B cell (primary cell): ENCODE data around the gene ITGB3. TPM values are rescaled to one million over a fixed set of nuclear protein-coding genes. Genes with fewer than 3 reads are reported as not detected.
"Not testable (repeated sequence)": the region's sequence is repeated elsewhere in the genome, so short reads cannot be mapped to it uniquely, and the experiment has no call there.

ENCODE experiments used
- ATAC-seq: fragments of 200-7000 bp; cut with Tn5 transposase; one replicate; pipeline ENCODE4 v1.10.0; 2021; ENCODE audit warnings: low read depth, mild to moderate bottlenecking, moderate number of reproducible peaks, moderate library complexity
- CTCF ChIA-PET: fragments of 350-600 bp; sonication (Branson Sonifier 250); formaldehyde crosslinking; loops from one replicate; lab custom pipeline; 2021; ENCODE audit warnings: antibody characterized with exemption, inconsistent platforms; lab: Charles Lee
- POLR2A ChIA-PET: fragments of 350-600 bp; sonication (Branson Sonifier 250); formaldehyde crosslinking; loops from one replicate; lab custom pipeline; 2021; ENCODE audit warnings: antibody characterized with exemption; lab: Charles Lee
- DNase-seq: peaks from one replicate; pipeline ENCODE4 v3.0.0; 2013
- H2AFZ ChIP-seq: 2 replicates; pipeline ENCODE4 v1.6.1; 2012; ENCODE audit warnings: mild to moderate bottlenecking, low read depth, low read length; ENCODE audit not compliant: insufficient read depth, poor library complexity, severe bottlenecking
- H3K27ac ChIP-seq, 2 donors: 1 replicate in 1 of 2; 2 replicates in 1 of 2; pipeline ENCODE4 v1.5.1; 2012 to 2013; ENCODE audit warnings: low read length in 2 of 2, mild to moderate bottlenecking in 2 of 2, moderate library complexity in 1 of 2
- H3K27me3 ChIP-seq, 4 experiments: fragments of 200-600 bp in 1 of 4; sonication (generic) in 1 of 4; replicated peaks in 1 of 4; 1 replicate in 2 of 4; 2 replicates in 2 of 4; pipeline versions ENCODE4 v1.6.1 to v1.7.0; 2013 to 2016; ENCODE audit warnings: low read length in 3 of 4, mild to moderate bottlenecking in 2 of 4, mixed read lengths in 1 of 4, moderate library complexity in 1 of 4; ENCODE audit not compliant: insufficient read depth in 4 of 4, control insufficient read depth in 3 of 4; ENCODE audit errors: control extremely low read depth in 1 of 4
- H3K36me3 ChIP-seq, 2 experiments: replicated peaks in 1 of 2; 1 replicate in 1 of 2; 2 replicates in 1 of 2; pipeline versions ENCODE4 v1.6.1 to v1.7.1; 2013; ENCODE audit warnings: low read length in 1 of 2; ENCODE audit not compliant: insufficient read depth in 2 of 2, control insufficient read depth in 1 of 2; ENCODE audit errors: control extremely low read depth in 1 of 2, extremely low read depth in 1 of 2
- H3K4me1 ChIP-seq, 2 donors: fragments of 200-600 bp in 1 of 2; sonication (generic) in 1 of 2; 1 replicate in 1 of 2; 2 replicates in 1 of 2; pipeline versions ENCODE4 v1.5.1 to v1.6.1; 2013 to 2017; ENCODE audit warnings: low read length in 2 of 2; ENCODE audit not compliant: control insufficient read depth in 2 of 2, insufficient read depth in 2 of 2
- H3K4me2 ChIP-seq: replicated peaks from 2 replicates; pipeline ENCODE3; 2012; ENCODE audit warnings: mild to moderate bottlenecking, low read depth, low read length; ENCODE audit not compliant: poor library complexity, severe bottlenecking
- H3K4me3 ChIP-seq, 5 experiments: fragments of 200-600 bp in 1 of 5; sonication (generic) in 1 of 5; 1 replicate in 3 of 5; 2 replicates in 2 of 5; pipeline versions ENCODE4 v1.5.1 to v1.7.0; 2011 to 2016; ENCODE audit warnings: low read length in 4 of 5, mild to moderate bottlenecking in 4 of 5, low read depth in 2 of 5, control low read depth in 1 of 5, moderate library complexity in 1 of 5; ENCODE audit not compliant: insufficient read depth in 1 of 5; ENCODE audit errors: control extremely low read depth in 1 of 5, extremely low read depth in 1 of 5
- H3K79me2 ChIP-seq: fragments of 200-600 bp; sonication (generic); one replicate; pipeline ENCODE4 v1.6.0; 2016; ENCODE audit warnings: low read length; ENCODE audit not compliant: control insufficient read depth, insufficient read depth
- H3K9ac ChIP-seq: fragments of 200-600 bp; sonication (generic); 2 replicates; pipeline ENCODE4 v1.6.1; 2017; ENCODE audit warnings: mild to moderate bottlenecking, low read length, moderate library complexity
- H3K9me3 ChIP-seq, 3 donors: one replicate each; pipeline versions ENCODE4 v1.6.1 to v1.7.1; 2013; ENCODE audit warnings: low read length in 2 of 3; ENCODE audit not compliant: control insufficient read depth in 2 of 3, insufficient read depth in 1 of 3; ENCODE audit errors: control extremely low read depth in 1 of 3
- H4K20me1 ChIP-seq: 2 replicates; pipeline ENCODE4 v1.6.0; 2012; ENCODE audit warnings: mild to moderate bottlenecking, low read length; ENCODE audit not compliant: insufficient read depth, control insufficient read depth, poor library complexity, severe bottlenecking
- H3K27ac Mint-ChIP-seq: one replicate; pipeline ENCODE4 v1.8.0; 2021; ENCODE audit warnings: mixed read lengths
- H3K27me3 Mint-ChIP-seq: one replicate; pipeline ENCODE4 v1.8.0; 2021; ENCODE audit warnings: mixed read lengths
- H3K4me1 Mint-ChIP-seq: one replicate; pipeline ENCODE4 v1.8.0; 2021; ENCODE audit warnings: mixed read lengths
- H3K4me3 Mint-ChIP-seq: one replicate; pipeline ENCODE4 v1.8.0; 2021; ENCODE audit warnings: mixed read lengths
- H3K9me3 Mint-ChIP-seq: one replicate; pipeline ENCODE4 v1.8.0; 2022; ENCODE audit warnings: mixed read lengths; ENCODE audit not compliant: insufficient read depth
- EZH2 ChIP-seq: IDR thresholded peaks from 2 replicates; pipeline ENCODE4 v1.6.1; 2012; ENCODE audit warnings: borderline replicate concordance, low read depth, mild to moderate bottlenecking, moderate library complexity, low read length; ENCODE audit not compliant: insufficient read depth, poor library complexity, severe bottlenecking
- WGBS: methylation state at CpG from one replicate; pipeline ENCODE4 v1.1.5; 2013; ENCODE audit warnings: missing lambda C conversion rate; ENCODE audit not compliant: insufficient coverage; 5-methylcytosine and 5-hydroxymethylcytosine counted together
- intact Hi-C: fragments of 100-400 bp; cut with micrococcal nuclease; formaldehyde crosslinking; loops from one replicate; pipeline ENCODE4 v1.10.0; 2022
- polyA plus RNA-seq: library from polyadenylated mRNA; depleted of rRNA; stranded (reverse); fragments of >200 nt; gene quantifications from 2 replicates; pipeline ENCODE4 v1.2.3, GENCODE V29; 2012
- total RNA-seq, 2 donors: library from RNA; stranded (reverse); fragments of 120-200 nt in 1 of 2; gene quantifications; 1 replicate in 1 of 2; 2 replicates in 1 of 2; pipeline versions ENCODE4 v1.2.3 to v1.2.4, GENCODE V29; 2013 to 2022
- TF ChIP-seq, protein P1 (sequence below): fragments of 200-600 bp; IDR thresholded peaks from one replicate; pipeline ENCODE4 v1.8.0; 2022; ENCODE audit warnings: antibody characterized with exemption, mild to moderate bottlenecking

ITGB3 gene
- total and polyA plus RNA-seq, 2 donors (not counting 1 experiment from before 2014, with no cell fraction given), result 0.07 to 11.4 TPM

GRCh38 chr17:47214931-47215330 lies 38.7 kb upstream of the ITGB3 start:
- no peak for TF ChIP-seq EZH2
- TF ChIP-seq, protein P1, sequence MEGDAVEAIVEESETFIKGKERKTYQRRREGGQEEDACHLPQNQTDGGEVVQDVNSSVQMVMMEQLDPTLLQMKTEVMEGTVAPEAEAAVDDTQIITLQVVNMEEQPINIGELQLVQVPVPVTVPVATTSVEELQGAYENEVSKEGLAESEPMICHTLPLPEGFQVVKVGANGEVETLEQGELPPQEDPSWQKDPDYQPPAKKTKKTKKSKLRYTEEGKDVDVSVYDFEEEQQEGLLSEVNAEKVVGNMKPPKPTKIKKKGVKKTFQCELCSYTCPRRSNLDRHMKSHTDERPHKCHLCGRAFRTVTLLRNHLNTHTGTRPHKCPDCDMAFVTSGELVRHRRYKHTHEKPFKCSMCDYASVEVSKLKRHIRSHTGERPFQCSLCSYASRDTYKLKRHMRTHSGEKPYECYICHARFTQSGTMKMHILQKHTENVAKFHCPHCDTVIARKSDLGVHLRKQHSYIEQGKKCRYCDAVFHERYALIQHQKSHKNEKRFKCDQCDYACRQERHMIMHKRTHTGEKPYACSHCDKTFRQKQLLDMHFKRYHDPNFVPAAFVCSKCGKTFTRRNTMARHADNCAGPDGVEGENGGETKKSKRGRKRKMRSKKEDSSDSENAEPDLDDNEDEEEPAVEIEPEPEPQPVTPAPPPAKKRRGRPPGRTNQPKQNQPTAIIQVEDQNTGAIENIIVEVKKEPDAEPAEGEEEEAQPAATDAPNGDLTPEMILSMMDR, result no peak
- H3K27ac ChIP-seq, result no peak overlapping the region
- H3K27me3 Mint-ChIP-seq, result no peaks in the 10 kb centered on the region
- no peak overlapping the region for H3K4me2 ChIP-seq
- no peaks in the 10 kb centered on the region for H4K20me1 ChIP-seq
- intact Hi-C loops, result no loop called here
- no peaks in the 10 kb centered on the region for H3K9me3 ChIP-seq
- no peak for DNase-seq
- H3K9me3 Mint-ChIP-seq, result no peaks in the 10 kb centered on the region
- H3K27me3 ChIP-seq, result no peaks in the 10 kb centered on the region
- H3K4me1 ChIP-seq, result peaks cover 17 to 29% of the 10 kb centered on the region in 2 donors
- no peak overlapping the region for H3K4me3 ChIP-seq
- ATAC-seq, result no peak
- H3K79me2 ChIP-seq, result no peaks in the 10 kb centered on the region
- H3K27ac Mint-ChIP-seq, result no peak overlapping the region
- no peak overlapping the region for H3K9ac ChIP-seq
- WGBS, result 100% methylated on average over 1 of the region's 3 CpGs
- CTCF ChIA-PET, result no interaction called here
- peaks cover 29% of the 10 kb centered on the region for H3K4me1 Mint-ChIP-seq
- no peak overlapping the region for H3K4me3 Mint-ChIP-seq
- POLR2A ChIA-PET, result no interaction called here
- H3K36me3 ChIP-seq, result no peaks in the 10 kb centered on the region
- H2AFZ ChIP-seq, result no peak overlapping the region

GRCh38 chr17:47216821-47217220 lies 36.8 kb upstream of the ITGB3 start:
- H4K20me1 ChIP-seq, ATAC-seq, DNase-seq, H3K9me3 ChIP-seq, H2AFZ ChIP-seq, H3K36me3 ChIP-seq, H3K27me3 ChIP-seq, H3K4me3 Mint-ChIP-seq, H3K27ac ChIP-seq, H3K4me3 ChIP-seq, H3K9me3 Mint-ChIP-seq, intact Hi-C loops, H3K9ac ChIP-seq, H3K4me2 ChIP-seq, H3K27me3 Mint-ChIP-seq, H3K27ac Mint-ChIP-seq, H3K79me2 ChIP-seq: not testable (repeated sequence)
- peaks cover 36 to 47% of the 10 kb centered on the region in 2 donors for H3K4me1 ChIP-seq
- peaks cover 43% of the 10 kb centered on the region for H3K4me1 Mint-ChIP-seq
- CTCF ChIA-PET, result interaction anchor here (0.6 kb wide), 1 partner anchor 17 kb away, joined by 3 read pairs; no protein-coding TSS in a partner anchor
- WGBS, result no CpG with 5 or more reads among the region's 4 CpGs
- POLR2A ChIA-PET, result interaction anchor here (0.6 to 0.9 kb wide), 2 partner anchors 12 to 617 kb away, joined by 5 to 8 read pairs; no protein-coding TSS in a partner anchor

GRCh38 chr17:47217279-47217678 lies 36.3 kb upstream of the ITGB3 start:
- H3K4me2 ChIP-seq, DNase-seq, H3K27ac ChIP-seq, ATAC-seq, H3K36me3 ChIP-seq, H4K20me1 ChIP-seq, H3K79me2 ChIP-seq, H3K27ac Mint-ChIP-seq, H3K4me3 ChIP-seq, H3K9me3 ChIP-seq, H3K27me3 ChIP-seq, intact Hi-C loops, H2AFZ ChIP-seq, H3K9ac ChIP-seq, H3K9me3 Mint-ChIP-seq, H3K27me3 Mint-ChIP-seq, H3K4me3 Mint-ChIP-seq: not testable (repeated sequence)
- POLR2A ChIA-PET, result interaction anchor here (0.6 to 0.9 kb wide), 4 partner anchors 8 to 616 kb away, joined by 3 to 8 read pairs (median 4); partner anchors contain the start of gene MYL4
- CTCF ChIA-PET, result interaction anchor here (0.6 kb wide), 1 partner anchor 17 kb away, joined by 3 read pairs; no protein-coding TSS in a partner anchor
- peaks cover 37 to 49% of the 10 kb centered on the region in 2 donors for H3K4me1 ChIP-seq
- peaks cover 43% of the 10 kb centered on the region for H3K4me1 Mint-ChIP-seq
- WGBS, result no CpG with 5 or more reads among the region's 2 CpGs
